SU-DHL-6 (cell line): ENCODE data around the gene COL23A1.
A peak's percentile ranks its signal among the peaks of the same experiment; 100 is the strongest.

Experiments
- H2AFZ ChIP-seq: fragments of 200-600 bp; sonication (generic); 2 replicates; pipeline ENCODE4 v1.6.1; 2014; ENCODE audit warnings: low read depth, mild to moderate bottlenecking, moderate library complexity, mixed read lengths, antibody characterized with exemption, low read length; ENCODE audit not compliant: severe bottlenecking
- H3F3A ChIP-seq: fragments of 200-600 bp; shearing (Covaris generic); 2 replicates; pipeline ENCODE4 v1.6.0; 2016; ENCODE audit warnings: antibody characterized with exemption, mild to moderate bottlenecking; ENCODE audit not compliant: insufficient read depth
- H3K27ac ChIP-seq: fragments of 200-600 bp; sonication (generic); 2 replicates; pipeline ENCODE4 v1.5.1; 2016; ENCODE audit warnings: low read depth, mild to moderate bottlenecking, low read length, moderate library complexity, mixed read lengths
- H3K27me3 ChIP-seq: fragments of 200-600 bp; sonication (generic), shearing (Covaris generic); 2 replicates; pipeline ENCODE4 v1.6.0; 2014; ENCODE audit warnings: mild to moderate bottlenecking, low read length
- H3K36me3 ChIP-seq: fragments of 200-600 bp; sonication (generic); 2 replicates; pipeline ENCODE4 v1.6.1; 2014; ENCODE audit warnings: mild to moderate bottlenecking, low read length, mixed read lengths
- H3K4me2 ChIP-seq: fragments of 300-600, 200-600 bp; shearing (Covaris generic), sonication (generic); 2 replicates; pipeline ENCODE4 v1.6.0; 2014; ENCODE audit warnings: low read length, low read depth, mild to moderate bottlenecking; ENCODE audit not compliant: poor library complexity, severe bottlenecking
- H3K4me3 ChIP-seq: fragments of 200-600 bp; sonication (generic); 2 replicates; pipeline ENCODE4 v1.5.1; 2014; ENCODE audit warnings: antibody characterized with exemption, low read length, mild to moderate bottlenecking, mixed read lengths; ENCODE audit not compliant: insufficient read depth, poor library complexity, severe bottlenecking
- H3K79me2 ChIP-seq: fragments of 200-600 bp; sonication (generic); 2 replicates; pipeline ENCODE4 v1.6.1; 2014; ENCODE audit warnings: mild to moderate bottlenecking, low read length, moderate library complexity; ENCODE audit not compliant: insufficient read depth
- H3K9ac ChIP-seq: fragments of 200-600 bp; sonication (generic); 2 replicates; pipeline ENCODE4 v1.7.0; 2014; ENCODE audit warnings: mild to moderate bottlenecking, low read length
- H3K9me2 ChIP-seq: fragments of 200-600 bp; sonication (generic); replicated peaks from 2 replicates; pipeline ENCODE4 v1.6.1; 2014; ENCODE audit warnings: low read length; ENCODE audit not compliant: insufficient read depth
- H3K9me3 ChIP-seq: fragments of 200-600 bp; sonication (generic); 2 replicates; pipeline ENCODE4 v1.6.1; 2014; ENCODE audit warnings: low read length, mixed read lengths; ENCODE audit not compliant: insufficient read depth
- H4K20me1 ChIP-seq: fragments of 200-600 bp; sonication (generic); 2 replicates; pipeline ENCODE4 v1.6.1; 2014; ENCODE audit warnings: low read depth, mild to moderate bottlenecking, antibody characterized with exemption, low read length, moderate library complexity, mixed read lengths
- EZH2phosphoT487 ChIP-seq: fragments of 200-600 bp; sonication (generic), shearing (Covaris generic); conservative IDR thresholded peaks from 2 replicates; pipeline ENCODE4 v1.6.1; 2018; ENCODE audit warnings: mild to moderate bottlenecking, antibody characterized with exemption, low read length, moderate library complexity, mixed read lengths
- TF ChIP-seq, protein P1 (sequence below): fragments of 200-600 bp; sonication (generic); IDR thresholded peaks from one replicate; pipeline ENCODE4 v1.5.1; 2017; ENCODE audit warnings: antibody characterized with exemption, mild to moderate bottlenecking, low read length, moderate library complexity; ENCODE audit not compliant: insufficient read depth, poor library complexity, severe bottlenecking

The COL23A1 gene

DNA sequence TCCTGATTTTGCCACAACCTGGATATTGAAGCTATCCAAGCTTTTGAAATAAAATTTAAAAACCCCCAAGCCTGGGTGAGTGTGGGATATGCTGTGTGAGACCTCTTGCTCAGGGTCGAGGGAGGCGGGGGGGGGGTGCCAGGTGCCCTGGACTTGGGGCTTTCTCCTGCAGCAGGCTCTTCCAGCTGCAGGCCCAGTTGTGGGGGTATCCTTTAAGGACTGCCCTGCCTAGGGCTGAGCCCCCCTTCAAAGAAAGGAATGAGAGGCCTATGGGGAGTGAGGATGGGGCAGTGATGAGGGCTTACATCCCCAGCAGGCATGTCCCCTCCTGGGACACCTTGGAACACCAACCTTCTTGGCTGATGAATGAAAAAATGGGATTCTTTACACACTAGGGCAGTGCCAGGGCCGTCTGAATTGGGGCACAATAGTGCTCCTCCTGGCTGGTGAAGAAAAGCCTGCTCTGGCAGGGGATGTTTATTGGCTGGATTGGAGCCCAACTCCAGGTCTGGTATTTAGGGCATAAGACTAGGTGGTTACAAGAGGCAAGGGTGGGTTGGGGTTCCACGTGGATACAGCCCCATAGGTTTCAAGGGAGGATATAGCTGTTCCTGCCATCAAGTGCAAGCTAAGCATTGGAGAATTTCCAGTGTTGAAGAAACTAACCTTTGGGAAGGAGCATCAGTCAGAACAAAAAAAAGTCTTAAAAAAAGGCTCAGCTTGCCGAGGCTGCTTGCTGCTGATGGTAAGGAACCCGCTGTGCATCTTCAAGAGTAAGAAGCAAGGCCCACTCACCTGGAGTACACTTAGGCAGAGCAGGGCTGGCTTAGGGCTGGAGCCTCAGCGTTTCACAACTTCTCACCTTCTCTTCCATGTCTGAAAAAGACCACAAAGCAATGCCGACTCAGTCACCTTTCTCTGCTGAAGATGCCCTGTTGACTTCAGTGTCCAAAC lies 378.8 kb downstream of the COL23A1 start:
- peaks cover 39% of the 10 kb centered on the region for H3K36me3 ChIP-seq
- no peak overlapping the region for H3K4me2 ChIP-seq
- no peak overlapping the region for H2AFZ ChIP-seq
- peaks cover 22% of the 10 kb centered on the region for H3K79me2 ChIP-seq
- no peak overlapping the region for H3K4me3 ChIP-seq
- H3K27ac ChIP-seq, result 0 out of 2 replicates have a peak overlapping the region, but pooled peaks have one; percentile 17
- peaks cover 29% of the 10 kb centered on the region for H4K20me1 ChIP-seq
- no peak overlapping the region for H3K9ac ChIP-seq
- H3K27me3 ChIP-seq, result no peaks in the 10 kb centered on the region
- H3K9me3 ChIP-seq, result no peaks in the 10 kb centered on the region
- no peaks in the 10 kb centered on the region for H3K9me2 ChIP-seq
- H3F3A ChIP-seq, result peaks cover 90% of the 10 kb centered on the region
- TF ChIP-seq, protein P1, sequence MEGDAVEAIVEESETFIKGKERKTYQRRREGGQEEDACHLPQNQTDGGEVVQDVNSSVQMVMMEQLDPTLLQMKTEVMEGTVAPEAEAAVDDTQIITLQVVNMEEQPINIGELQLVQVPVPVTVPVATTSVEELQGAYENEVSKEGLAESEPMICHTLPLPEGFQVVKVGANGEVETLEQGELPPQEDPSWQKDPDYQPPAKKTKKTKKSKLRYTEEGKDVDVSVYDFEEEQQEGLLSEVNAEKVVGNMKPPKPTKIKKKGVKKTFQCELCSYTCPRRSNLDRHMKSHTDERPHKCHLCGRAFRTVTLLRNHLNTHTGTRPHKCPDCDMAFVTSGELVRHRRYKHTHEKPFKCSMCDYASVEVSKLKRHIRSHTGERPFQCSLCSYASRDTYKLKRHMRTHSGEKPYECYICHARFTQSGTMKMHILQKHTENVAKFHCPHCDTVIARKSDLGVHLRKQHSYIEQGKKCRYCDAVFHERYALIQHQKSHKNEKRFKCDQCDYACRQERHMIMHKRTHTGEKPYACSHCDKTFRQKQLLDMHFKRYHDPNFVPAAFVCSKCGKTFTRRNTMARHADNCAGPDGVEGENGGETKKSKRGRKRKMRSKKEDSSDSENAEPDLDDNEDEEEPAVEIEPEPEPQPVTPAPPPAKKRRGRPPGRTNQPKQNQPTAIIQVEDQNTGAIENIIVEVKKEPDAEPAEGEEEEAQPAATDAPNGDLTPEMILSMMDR, result no peak
- no peak for TF ChIP-seq EZH2phosphoT487

DNA sequence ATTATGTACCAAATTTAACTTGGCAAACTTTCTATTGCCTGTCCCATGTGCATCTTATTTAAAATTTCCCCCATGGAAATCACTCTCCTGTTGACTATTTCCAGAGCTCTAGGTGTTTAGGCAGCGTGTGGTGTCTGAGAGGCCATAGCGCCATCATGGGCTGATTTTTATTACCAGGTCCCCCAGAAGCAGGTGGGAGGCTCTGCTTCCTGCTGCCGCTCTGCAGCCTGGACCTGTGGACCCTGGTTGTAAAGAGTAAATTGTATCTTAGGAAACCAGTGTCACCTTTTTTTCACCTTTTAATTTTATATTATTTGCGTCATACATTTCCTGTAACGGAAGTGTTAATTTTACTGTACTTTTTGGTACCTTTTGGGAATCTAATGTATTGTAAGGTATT lies 379.5 kb downstream of the COL23A1 start:
- H4K20me1 ChIP-seq, result peaks cover 36% of the 10 kb centered on the region
- H3K36me3 ChIP-seq, result peaks cover 46% of the 10 kb centered on the region
- no peaks in the 10 kb centered on the region for H3K9me2 ChIP-seq
- no peak overlapping the region for H3K4me3 ChIP-seq
- no peak overlapping the region for H2AFZ ChIP-seq
- H3K9me3 ChIP-seq, result no peaks in the 10 kb centered on the region
- peaks cover 91% of the 10 kb centered on the region for H3F3A ChIP-seq
- H3K27ac ChIP-seq, result no peak overlapping the region
- H3K9ac ChIP-seq, result no peak overlapping the region
- H3K79me2 ChIP-seq, result peaks cover 29% of the 10 kb centered on the region
- TF ChIP-seq EZH2phosphoT487, result no peak
- TF ChIP-seq, protein P1, result no peak
- no peak overlapping the region for H3K4me2 ChIP-seq
- no peaks in the 10 kb centered on the region for H3K27me3 ChIP-seq

- Histone ChIP-seq H3K4me3 (no peak overlapping the region), H3K79me2 (peaks cover 34% of the 10 kb centered on the region), H3K9me3 (no peaks in the 10 kb centered on the region), H3F3A (peaks cover 92% of the 10 kb centered on the region), H4K20me1 (peaks cover 40% of the 10 kb centered on the region), H3K9me2 (no peaks in the 10 kb centered on the region), H3K36me3 (peaks cover 50% of the 10 kb centered on the region), H3K9ac (no peak overlapping the region), H3K27me3 (no peaks in the 10 kb centered on the region), H3K27ac (no peak overlapping the region), H3K4me2 (no peak overlapping the region), H2AFZ (no peak overlapping the region)
- TF ChIP-seq, protein P1, result no peak
- no peak for TF ChIP-seq EZH2phosphoT487
These were observed 380.1 kb downstream of the COL23A1 start for GRCh38 chr5:178210073-178210535.
